Activated CD4-positive, CD25-positive, alpha-beta regulatory T cell treated with anti-CD3 and anti-CD28 coated beads, Interleukin-2, amount 50 U/mL, for 16 hours (primary cell): ENCODE results near the gene NPHP3.
A peak's percentile ranks its signal among the peaks of the same experiment; 100 is the strongest.

Experiments
- DNase-seq: peaks from one replicate; pipeline ENCODE4 v3.0.0-alpha.2; 2020; ENCODE audit warnings: low read depth, low spot score

The NPHP3 gene

DNA sequence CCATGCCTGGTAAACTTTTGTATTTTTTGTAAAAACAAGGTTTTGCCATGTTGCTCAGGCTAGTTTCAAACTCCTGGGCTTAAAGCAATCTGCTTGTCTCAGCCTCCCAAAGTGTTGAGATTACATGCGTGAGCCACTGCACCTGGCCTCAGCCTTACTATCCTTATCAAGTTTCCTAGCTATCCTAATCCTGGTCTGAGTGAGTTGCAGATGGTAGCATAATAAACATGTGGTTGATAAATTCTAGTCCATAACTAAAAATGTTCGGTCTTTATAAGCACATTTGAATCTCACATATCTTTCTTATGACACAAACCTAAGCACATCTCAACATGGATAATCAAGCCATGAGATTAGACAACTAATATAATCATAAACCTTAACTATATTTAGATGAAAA is 18.5 kb downstream of the NPHP3 start:
- no peak for DNase-seq

DNA sequence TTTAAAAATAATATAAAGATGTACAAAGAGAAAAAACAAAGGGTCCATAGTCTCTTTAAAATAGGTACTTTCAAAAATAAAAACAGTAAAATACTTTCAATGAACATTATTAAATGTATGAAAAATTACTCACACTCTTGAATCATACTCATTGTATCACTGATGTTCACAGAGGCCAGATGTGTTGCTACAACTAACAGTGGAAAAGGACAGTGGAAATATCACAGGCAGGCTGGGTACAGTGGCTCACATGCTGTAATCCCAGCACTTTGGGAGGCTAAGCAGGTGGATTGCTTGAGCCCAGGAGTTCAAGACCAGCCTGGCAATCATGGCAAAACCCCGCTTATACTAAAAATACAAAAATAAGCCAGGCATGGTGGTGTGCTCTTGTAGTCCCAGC is 26.8 kb downstream of the NPHP3 start:
- no peak for DNase-seq

DNA sequence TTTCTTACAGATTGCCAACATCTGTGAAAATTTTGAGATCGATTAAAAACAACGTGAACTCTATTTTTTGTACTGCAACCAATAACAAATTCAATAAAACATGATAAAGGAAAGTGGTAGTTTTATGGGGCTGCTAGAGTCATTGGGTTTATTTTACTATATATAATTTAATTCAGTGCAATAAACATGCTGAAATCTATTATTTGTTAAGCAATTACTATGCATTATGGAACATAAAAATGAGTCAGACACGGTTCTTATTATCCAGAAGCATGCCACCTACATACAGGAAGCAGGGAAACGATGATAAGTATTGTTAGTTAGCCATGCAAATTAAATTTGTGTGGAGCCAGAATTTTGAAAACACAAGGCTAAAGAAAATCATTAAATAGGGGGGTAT is 27.2 kb downstream of the NPHP3 start:
- no peak for DNase-seq

DNA sequence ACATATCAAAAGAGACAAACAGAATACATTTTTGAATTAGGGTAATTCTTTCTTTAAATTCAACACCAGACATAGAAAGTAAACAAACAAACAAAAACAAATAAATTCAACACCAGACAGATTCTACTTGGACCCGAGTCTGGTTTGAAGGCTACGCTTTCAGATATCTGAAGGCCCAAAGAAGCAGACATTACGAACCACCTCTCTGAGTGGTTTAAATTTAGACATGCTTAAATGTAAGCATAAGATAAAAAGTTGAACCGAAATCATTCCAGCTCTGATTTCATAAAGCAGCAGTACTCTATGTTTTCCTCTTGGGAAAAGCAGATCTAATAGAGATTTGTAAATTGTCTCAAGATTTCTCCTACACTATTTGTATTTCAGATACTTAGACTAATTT is 32.2 kb downstream of the NPHP3 start:
- no peak for DNase-seq

DNA sequence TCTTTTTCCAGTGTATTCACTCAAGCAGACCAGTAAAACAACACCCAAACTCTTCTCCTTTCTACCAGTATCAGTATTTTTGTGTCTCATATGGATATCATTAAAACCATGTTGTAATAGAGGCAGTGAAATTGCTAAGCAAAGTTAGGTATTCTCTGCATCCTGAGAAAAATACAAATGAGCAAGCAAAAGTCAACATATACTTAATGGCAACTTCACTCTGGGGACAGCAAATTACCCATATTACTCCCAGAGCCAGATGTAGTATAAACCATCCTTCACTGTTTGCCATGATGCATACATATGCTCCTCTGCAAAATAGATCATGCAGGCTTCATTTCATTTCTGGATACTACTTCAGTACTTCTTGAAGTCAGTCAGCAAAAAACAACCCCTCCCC is 40.0 kb downstream of the NPHP3 start:
- no peak for DNase-seq

DNA sequence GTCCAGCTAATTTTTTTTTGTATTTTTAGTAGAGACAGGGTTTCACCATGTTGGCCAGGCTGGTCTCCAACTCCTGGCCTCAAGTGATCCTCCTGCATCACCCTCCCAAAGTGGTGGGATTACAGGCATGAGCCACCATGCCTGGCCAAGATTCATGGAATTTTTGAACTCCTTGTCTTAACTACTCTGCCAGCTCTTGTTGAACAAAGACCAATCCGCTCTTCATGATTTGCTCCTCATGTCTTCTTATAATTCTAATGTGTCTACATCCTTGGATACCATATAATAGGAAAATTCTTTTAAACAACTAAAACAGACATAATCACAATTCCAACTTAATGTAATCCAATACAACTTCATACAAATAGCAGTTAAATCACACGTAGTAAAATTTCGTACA is 40.8 kb downstream of the NPHP3 start:
- DNase-seq = no peak

DNA sequence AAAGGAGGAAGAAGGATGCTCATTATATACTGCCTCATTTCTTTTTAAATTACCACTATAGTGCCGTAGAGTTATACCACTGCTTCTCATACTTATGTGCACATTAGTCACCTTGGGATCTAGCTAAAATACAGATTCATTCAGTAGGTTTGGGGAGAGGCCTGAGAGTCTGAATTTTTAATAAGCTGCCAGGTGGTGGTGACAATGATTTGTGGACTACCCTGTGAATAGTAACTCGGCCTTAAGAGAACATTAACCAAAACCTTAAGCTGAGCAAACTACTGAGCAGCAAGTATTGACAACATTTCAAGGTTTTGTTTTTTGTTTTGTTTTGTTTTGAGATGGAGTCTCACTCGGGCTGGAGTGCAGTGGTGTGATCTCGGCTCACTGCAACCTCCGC is 42.3 kb downstream of the NPHP3 start:
- DNase-seq = no peak

DNA sequence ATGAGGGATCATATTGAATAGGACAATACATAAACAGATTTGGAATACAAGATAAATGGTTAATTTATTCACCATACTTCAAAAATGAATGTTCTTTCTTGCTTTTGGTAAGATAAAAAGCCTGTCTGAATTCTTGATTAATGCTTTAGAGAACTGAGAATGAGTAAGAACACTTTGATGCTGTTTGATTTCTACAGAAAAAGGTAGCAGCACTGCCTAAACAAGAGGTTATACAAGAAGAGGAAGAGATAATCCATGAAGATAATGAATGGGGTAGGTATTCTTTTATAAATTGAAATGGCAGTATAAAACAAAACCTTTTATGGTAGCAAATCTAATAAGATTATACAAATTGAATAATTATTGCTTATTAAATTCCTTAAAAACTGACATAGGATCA is 46.8 kb downstream of the NPHP3 start:
- DNase-seq = no peak

DNA sequence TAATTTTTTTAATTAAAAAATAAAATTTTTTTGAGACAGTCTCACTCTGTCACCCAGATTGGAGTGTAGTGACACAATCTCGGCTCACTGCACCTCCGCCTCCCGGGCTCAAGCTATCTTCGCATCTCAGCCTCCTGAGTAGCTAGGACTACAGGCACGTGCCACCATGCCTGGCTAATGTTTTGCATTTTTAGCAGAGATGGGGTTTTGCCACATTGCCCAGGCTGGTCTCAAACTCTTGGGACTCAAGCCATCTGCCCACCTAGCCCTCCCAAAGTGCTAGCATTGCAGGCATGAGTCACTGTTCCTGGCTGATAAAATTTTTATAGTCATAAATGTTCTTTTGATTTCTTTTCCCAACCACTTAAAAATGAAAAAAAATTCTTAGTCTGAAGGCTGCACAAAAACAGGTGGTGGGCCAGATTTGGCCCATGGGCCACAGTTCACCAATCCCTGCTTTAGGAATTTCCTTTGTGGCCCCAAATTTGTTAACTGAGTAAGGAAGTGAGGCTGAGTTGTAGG is 52.9 kb downstream of the NPHP3 start:
- no peak for DNase-seq

DNA sequence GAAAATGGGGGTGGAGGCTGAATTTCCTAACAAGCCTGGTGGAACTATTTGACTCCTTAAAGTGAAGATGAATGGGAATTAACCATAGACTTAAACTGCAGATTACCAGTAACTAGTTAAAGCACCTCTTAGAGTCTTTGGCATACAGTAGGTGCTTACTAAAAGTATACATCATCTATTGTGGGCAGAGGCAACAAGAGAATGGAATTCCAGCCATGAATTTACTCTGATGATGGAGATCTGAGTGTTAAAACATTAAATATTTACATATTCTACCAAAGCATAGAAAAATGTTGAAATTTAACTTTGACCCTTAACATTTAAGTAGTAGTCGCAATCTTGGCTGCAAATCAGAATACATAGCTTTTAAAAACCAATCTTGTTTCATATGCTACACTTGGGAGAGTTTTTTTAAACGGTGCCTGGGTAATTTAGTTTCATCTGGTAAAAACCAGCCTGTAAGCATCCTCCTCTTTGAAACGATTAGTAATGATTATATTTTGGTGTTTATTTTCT is 56.9 kb downstream of the NPHP3 start:
- no peak for DNase-seq

DNA sequence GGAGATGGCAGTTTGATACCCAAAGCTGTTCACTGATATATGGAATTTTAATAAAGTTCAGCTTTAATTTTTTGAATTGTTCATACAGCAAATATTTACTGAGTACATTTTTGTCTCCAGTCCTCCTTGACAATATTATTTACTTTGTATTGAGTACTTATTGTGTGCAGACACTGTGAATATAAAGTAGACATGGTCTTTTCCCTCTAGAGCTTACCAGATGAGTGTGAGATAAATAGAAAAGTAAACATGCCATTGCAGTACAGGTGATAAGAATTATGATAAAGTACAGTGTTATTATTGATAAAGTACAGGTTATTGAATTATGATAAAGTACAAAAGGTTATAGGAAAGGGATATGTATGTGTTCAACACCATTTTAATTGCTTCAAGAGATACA is 60.0 kb downstream of the NPHP3 start:
- no peak for DNase-seq

DNA sequence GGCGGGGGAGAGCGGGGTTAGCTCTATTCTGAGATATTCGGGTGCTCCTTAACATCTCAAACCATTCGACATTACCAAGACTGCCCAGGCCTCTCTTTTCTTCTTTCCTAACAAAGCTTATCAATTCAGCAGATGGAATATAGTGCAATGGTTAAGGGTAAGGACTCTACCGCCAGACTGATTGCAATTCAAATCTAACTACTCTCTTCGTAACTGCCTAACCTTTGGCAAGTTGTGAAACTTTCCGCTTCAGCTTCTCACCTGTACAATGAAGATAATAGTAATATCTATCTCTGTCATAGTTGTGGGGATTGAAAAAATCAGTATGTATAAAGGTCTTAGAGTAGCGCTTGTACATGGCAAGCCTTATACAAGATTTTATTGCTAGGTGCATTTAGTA is 61.1 kb downstream of the NPHP3 start:
- no peak for DNase-seq

DNA sequence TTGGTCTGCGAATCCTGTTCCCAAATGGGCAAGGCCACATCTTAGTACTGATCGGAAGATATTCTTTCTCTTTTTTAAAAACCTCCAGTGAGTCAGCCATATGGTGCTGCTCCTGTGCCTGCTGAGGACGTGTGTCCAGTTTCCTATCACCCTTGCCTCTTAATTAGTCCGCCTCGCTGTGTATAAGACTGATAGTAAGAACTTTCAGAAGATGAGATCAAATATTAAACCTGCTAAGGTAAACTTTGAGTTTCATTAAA is 61.5 kb downstream of the NPHP3 start:
- DNase-seq = no peak

DNA sequence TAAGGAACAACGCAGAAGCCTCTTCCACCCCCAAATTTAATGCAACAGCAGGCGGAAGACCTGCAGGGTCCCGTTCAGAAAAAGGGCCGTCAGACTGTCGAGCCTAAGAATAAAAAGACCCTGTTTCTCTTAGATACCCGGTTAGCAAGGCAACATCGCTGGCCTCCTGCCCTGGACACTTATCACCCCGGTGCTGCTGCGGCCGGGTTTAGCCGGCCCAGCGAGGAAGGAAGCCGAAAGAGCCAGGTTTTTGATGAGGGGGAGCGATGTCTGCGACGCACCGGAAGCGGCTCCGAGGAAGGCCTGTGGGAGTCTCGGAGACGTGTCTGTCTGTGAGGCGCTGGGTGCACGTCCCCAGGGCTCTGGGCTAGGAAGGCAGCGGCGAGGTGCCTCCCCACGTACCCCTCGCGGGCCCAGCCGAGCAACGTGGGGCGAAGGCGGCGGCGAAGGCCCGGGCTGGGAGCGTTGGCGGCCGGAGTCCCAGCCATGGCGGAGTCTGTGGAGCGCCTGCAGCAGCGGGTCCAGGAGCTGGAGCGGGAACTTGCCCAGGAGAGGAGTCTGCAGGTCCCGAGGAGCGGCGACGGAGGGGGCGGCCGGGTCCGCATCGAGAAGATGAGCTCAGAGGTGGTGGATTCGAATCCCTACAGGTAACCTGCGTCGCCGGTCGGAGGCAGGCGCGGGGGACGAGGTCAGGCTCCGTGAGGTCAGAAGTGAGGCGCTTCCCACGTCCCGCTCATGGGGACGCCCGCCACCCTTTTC is 62.0 kb downstream of the NPHP3 start, which contains the start of gene UBA5:
Gene UBA5, plus strand, starts transcription at position 278 of the 759 bp plus-strand sequence. Its CDS starts 209 bp downstream, at position 487.
- DNase-seq = peak; percentile 38

DNA sequence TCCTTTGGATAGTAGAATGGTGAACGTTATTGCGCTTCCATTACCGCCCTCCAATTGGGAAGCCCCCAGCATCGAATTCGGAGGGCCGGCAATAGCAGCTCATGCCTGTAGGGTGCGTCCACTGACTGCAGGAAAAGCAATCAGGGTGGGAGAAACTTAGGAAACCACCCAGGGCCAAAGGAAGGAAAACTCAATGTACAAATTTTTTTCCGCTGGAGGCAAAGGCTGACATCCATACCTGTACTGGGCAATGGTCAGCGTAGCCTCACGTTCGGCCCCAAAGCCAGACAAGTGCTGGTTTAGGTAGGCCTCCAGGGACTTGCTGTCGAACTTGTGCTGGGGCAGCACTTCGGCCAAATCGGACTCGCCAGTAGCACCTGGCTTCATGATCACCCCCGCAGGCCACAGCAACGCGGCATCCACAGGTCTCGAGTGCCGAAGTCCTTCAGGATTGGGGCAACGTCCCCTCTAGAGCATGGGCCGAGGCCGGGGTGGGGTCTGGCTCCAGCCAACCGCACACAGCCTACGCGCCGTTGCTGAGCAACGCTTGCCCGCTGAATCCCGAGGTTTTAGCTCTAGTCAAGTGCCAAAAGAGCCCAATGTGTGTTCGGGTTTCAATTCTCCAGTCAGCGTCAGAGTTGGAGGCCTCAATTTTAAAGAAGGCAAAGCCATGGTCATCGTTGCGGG is 62.7 kb downstream of the NPHP3 start, which contains the start of gene ACAD11:
Gene ACAD11, minus strand, starts transcription at position 445 of the 687 bp plus-strand sequence. Its CDS starts 58 bp downstream, at position 387.
- DNase-seq = no peak

DNA sequence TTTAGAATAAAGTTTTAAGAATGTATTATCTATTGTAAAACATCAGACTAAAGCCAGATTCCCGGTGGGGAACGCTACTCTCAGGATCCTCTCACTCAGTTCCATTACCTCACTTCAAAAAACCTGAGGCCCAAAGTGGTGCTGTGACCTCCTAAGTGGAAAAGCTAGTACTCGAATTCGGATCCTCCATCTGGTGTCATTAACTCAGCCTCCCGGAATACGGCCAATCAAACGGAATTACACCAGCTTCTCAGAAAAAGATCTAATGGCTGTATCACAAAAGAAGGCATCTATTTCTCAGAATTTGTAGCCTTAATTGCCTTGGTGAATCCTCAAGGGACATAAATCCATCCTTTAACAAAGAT is 63.2 kb downstream of the NPHP3 start:
- no peak for DNase-seq

DNA sequence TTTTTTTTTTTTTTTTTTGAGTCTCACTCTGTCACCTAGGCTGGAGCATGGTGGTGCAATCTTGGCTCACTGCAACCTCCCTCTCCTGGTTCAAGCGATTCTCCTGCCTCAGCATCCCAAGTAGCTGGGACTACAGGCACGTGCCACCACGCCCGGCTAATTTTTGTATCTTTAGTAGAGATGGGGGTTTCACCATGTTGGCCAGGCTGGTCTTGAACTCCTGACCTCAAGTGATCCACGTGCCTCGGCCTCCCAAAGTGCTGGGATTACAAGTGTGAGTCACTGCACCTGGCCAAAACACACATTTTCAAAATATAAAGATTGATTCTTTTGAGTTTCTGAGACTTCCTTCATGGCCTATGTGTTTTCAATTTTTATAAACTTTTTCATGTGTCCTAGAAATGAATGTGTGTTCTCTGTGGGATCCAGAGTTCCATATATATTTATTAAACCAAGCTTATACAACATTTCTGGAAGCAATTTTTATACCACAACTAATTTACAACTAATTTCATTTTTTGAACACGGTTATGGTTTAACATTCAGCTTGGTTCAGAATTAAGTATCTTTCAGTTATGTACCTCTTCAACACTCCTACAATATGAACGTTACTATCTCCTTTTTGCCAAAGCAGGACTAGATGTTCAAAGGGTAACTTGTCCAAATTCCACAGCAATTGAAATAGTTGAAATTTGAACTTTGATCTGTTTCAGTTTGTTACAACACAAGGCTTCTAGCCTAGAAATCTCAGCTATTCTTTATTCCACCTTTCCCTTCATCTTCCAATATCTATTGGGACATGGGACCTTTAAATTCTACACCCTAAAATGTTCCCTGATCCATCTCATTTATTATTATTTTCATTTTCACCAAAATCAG is 64.1 kb downstream of the NPHP3 start:
- DNase-seq = no peak

DNA sequence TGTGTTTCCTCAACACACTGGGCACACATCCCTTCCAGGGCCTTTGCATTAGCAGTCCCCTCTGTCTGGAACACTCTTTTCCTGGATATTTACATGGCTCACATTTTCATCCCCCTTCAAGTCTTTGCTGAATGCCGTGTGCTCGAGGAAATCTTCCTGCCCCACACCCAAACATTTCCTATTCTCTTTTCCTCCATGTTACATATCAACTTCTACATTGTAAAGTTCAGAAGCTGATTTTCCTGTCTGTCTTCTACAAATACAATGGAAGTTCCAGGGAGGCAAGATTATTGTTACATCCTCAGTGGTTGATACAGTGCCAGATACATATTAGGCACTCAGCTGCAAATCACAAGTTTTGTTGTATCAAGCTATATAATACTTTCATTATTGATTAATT is 66.7 kb downstream of the NPHP3 start:
- DNase-seq = no peak

DNA sequence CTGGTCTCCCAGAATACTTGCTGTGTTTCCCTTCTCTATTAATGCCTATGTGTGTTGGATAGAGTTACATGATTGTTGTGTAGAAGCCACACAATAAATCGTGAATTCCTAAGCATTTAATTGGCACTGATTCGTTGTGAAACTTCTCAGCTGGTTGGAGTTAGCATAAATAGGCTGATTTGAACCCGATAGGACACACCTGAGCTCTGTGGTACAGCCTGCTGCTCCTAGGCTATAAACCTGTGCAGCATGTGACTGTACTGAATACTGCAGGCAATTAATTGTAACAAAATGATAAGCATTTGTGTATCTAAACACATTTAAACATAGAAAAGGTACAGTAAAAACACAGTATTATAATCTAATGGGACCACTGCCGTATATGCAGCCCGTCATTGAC is 67.5 kb downstream of the NPHP3 start:
- DNase-seq = no peak

DNA sequence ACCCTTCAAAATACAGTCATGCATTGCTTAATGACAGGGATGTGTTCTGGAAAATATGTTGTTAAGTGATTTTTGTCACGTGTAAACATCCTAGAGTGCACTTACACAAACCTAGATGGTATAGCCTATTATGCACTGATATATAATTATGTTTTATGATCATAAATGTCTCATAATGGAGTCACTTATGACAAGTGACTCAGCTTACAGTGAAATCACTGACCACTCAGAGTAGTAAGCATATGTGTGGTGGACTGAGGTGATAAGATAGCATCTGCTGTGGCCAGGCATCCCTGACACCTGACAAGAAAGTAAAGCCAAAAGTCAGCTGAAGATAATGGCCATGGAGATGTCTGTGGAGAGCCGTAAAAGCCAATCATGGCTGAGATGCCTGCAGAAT is 68.0 kb downstream of the NPHP3 start:
- no peak for DNase-seq

DNA sequence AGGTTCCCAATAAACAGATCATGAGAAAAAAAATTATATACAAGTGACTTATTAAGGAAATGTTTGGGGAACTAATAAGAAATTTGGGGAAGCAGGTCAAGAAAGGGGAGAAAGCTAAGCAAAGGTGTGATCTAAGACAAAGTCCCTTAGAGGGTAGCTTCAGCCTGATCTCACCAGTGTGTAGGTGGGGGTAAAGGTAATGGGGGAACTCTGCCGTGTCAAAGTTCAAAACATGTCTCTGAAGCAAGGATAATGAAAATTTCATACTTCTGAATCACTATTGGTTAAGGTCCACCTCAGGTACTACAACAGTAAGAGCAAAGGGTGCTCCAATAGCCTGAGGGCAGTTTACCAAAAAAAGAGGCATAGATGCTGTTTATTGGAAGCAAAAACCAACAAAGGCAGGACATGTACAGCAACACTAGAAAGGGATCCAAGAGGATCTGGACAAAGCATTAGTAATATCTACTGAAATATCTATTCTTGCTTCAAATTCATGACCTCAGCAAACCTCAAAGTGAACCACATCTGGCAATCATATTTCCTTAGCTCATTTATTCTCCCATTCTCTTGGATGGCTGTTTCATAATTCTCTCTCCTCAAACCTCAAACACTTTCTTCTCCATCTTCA is 69.5 kb downstream of the NPHP3 start:
- no peak for DNase-seq

DNA sequence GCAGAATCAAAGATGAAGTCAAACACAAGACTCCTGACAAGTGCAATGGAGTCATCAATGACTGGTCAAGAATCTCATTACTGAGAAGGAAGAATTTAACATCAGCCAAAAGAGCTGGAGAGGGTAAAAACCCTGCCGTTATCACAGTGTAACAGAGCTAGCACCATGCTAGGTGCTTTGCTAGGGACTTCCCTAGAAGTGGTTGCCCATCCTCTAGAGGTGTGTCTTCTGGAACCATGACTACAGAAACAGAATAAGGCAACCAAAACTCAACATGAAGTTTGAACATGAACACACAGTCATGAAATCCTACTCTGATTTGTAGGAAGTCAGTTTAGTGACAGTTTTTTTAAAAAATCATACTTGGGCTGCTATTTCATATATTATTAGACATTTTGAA is 72.1 kb downstream of the NPHP3 start:
- no peak for DNase-seq
